Suprapubic skin (tissue), 4 donors: Measurements from ENCODE around the gene ASB3.

Experiments
- CTCF ChIP-seq, 2 donors: fragments of 200-600 bp in 1 of 2; fragments of 450-650 bp in 1 of 2; sonication (generic) in 1 of 2; IDR thresholded peaks; one replicate each; pipeline ENCODE4 v1.5.1; 2016 to 2019; ENCODE audit warnings: antibody characterized with exemption in 2 of 2, mild to moderate bottlenecking in 1 of 2, moderate library complexity in 1 of 2
- POLR2A ChIP-seq, 2 donors: fragments of 450-650 bp; IDR thresholded peaks; one replicate each; pipeline ENCODE4 v1.6.1; 2017; ENCODE audit warnings: antibody characterized with exemption in 2 of 2, mild to moderate bottlenecking in 2 of 2, moderate library complexity in 2 of 2
- POLR2AphosphoS5 ChIP-seq, 3 donors: sonication (generic); formaldehyde crosslinking; IDR thresholded peaks; one replicate each; pipeline ENCODE4 v1.6.1; 2017; ENCODE audit warnings: antibody characterized with exemption in 3 of 3

- TF ChIP-seq CTCF (IDR thresholded peaks at IDR 0.05) (no peak), POLR2A (IDR thresholded peaks at IDR 0.05) (no peak), POLR2AphosphoS5 (IDR thresholded peaks at IDR 0.05) (no peak)
Observed at GRCh38 chr2:53632126-53632460, 154.7 kb downstream of the ASB3 start.
